SK-N-SH (cell line): ENCODE results near the gene CHFR. TPM values are rescaled to one million over a fixed set of nuclear protein-coding genes. Genes with fewer than 3 reads are reported as not detected.

Source experiments
- CTCF ChIA-PET: fragments of 300-600, 350-600 bp; formaldehyde crosslinking; extraction: SDS; loops from one replicate; lab custom pipeline; 2021; lab: Yijun Ruan, JAX
- POLR2A ChIA-PET: fragments of 350-600 bp; sonication (Branson Sonifier 250); formaldehyde crosslinking; extraction: SDS; loops from one replicate; lab custom pipeline; 2020; ENCODE audit warnings: antibody characterized with exemption, inconsistent platforms; lab: Yijun Ruan, JAX
- DNase-seq: peaks from one replicate; pipeline ENCODE4 v3.0.0; 2012
- H2AFZ ChIP-seq: fragments of 200-600 bp; sonication (generic); 2 replicates; pipeline ENCODE4 v1.8.1; 2016; ENCODE audit warnings: antibody characterized with exemption, mild to moderate bottlenecking, low read depth
- H3F3A ChIP-seq: fragments of 200-600 bp; sonication (generic); replicated peaks from 2 replicates; pipeline ENCODE3; 2016; ENCODE audit warnings: antibody characterized with exemption, mild to moderate bottlenecking; ENCODE audit not compliant: insufficient read depth
- H3K27ac ChIP-seq, 2 experiments: fragments of 200-500 bp in 1 of 2; fragments of 200-600 bp in 1 of 2; sonication (Bioruptor generic) in 1 of 2; sonication (generic), shearing (Covaris generic) in 1 of 2; 2 replicates each; pipeline versions ENCODE4 v1.5.1 to v1.6.1; 2014 to 2016; ENCODE audit warnings: low read depth in 2 of 2, inconsistent platforms in 1 of 2, low read length in 1 of 2, mild to moderate bottlenecking in 1 of 2, mixed read lengths in 1 of 2
- H3K27me3 ChIP-seq: fragments of 200-600 bp; sonication (generic), shearing (Covaris generic); 2 replicates; pipeline ENCODE4 v1.6.1; 2016; ENCODE audit warnings: mixed run types; ENCODE audit not compliant: insufficient read depth
- H3K36me3 ChIP-seq, 2 experiments: fragments of 200-500 bp in 1 of 2; fragments of 200-600 bp in 1 of 2; sonication (Bioruptor generic) in 1 of 2; sonication (generic) in 1 of 2; replicated peaks in 1 of 2; 2 replicates each; pipeline versions ENCODE3 to v1.5.1; 2014 to 2016; ENCODE audit warnings: low read length in 1 of 2, mild to moderate bottlenecking in 1 of 2; ENCODE audit not compliant: insufficient read depth in 2 of 2, control insufficient read depth in 1 of 2
- H3K4me1 ChIP-seq, 2 experiments: fragments of 200-500 bp in 1 of 2; fragments of 200-600 bp in 1 of 2; sonication (Bioruptor generic) in 1 of 2; sonication (generic), shearing (Covaris generic) in 1 of 2; 2 replicates each; pipeline versions ENCODE4 v1.5.1 to v1.6.1; 2014 to 2016; ENCODE audit warnings: low read depth in 1 of 2, low read length in 1 of 2, mixed run types in 1 of 2; ENCODE audit not compliant: insufficient read depth in 2 of 2, control insufficient read depth in 1 of 2
- H3K4me2 ChIP-seq: fragments of 200-600 bp; sonication (generic), shearing (Covaris generic); 2 replicates; pipeline ENCODE4 v1.6.1; 2017; ENCODE audit warnings: mixed run types
- H3K4me3 ChIP-seq, 2 experiments: fragments of 200-500 bp in 1 of 2; fragments of 200-600 bp in 1 of 2; sonication (Bioruptor generic) in 1 of 2; sonication (generic), shearing (Covaris generic) in 1 of 2; 2 replicates each; pipeline versions ENCODE4 v1.5.1 to v1.8.1; 2014 to 2016; ENCODE audit warnings: low read depth in 2 of 2, inconsistent platforms in 1 of 2, low read length in 1 of 2, mild to moderate bottlenecking in 1 of 2, mixed read lengths in 1 of 2, moderate library complexity in 1 of 2
- H3K79me2 ChIP-seq: fragments of 200-600 bp; sonication (generic); 2 replicates; pipeline ENCODE4 v1.8.1; 2017; ENCODE audit warnings: mild to moderate bottlenecking; ENCODE audit not compliant: insufficient read depth
- H3K9ac ChIP-seq: fragments of 200-600 bp; sonication (generic); 2 replicates; pipeline ENCODE4 v1.6.1; 2017; ENCODE audit warnings: mixed run types
- H3K9me2 ChIP-seq: fragments of 200-600 bp; sonication (generic); 2 replicates; pipeline ENCODE4 v1.6.1; 2017; ENCODE audit warnings: mixed run types
- H3K9me3 ChIP-seq: fragments of 200-600 bp; sonication (generic); 2 replicates; pipeline ENCODE4 v1.6.1; 2017; ENCODE audit warnings: mixed run types, mild to moderate bottlenecking, moderate library complexity
- H4K20me1 ChIP-seq: fragments of 200-600 bp; sonication (generic); 2 replicates; pipeline ENCODE4 v1.6.1; 2017; ENCODE audit warnings: mild to moderate bottlenecking, mixed run types; ENCODE audit not compliant: insufficient read depth
- CHD2 ChIP-seq: fragments of 150-350 bp; IDR thresholded peaks from 2 replicates; pipeline ENCODE4 v1.6.1; 2018; ENCODE audit warnings: low read length; ENCODE audit not compliant: partially characterized antibody
- EZH2phosphoT487 ChIP-seq: fragments of 200-600 bp; sonication (generic); IDR thresholded peaks from 2 replicates; pipeline ENCODE4 v1.6.1; 2017; ENCODE audit warnings: low read depth, mixed run types, mild to moderate bottlenecking, antibody characterized with exemption, moderate library complexity, borderline replicate concordance
- FOSL2 ChIP-seq: IDR thresholded peaks from 2 replicates; pipeline ENCODE4 v1.4.0; 2012; ENCODE audit warnings: low read depth, mild to moderate bottlenecking, moderate library complexity, borderline replicate concordance
- FOXJ3 ChIP-seq: sonication (generic); formaldehyde crosslinking; IDR thresholded peaks from 2 replicates; pipeline ENCODE4 v1.5.1; 2020; ENCODE audit warnings: mild to moderate bottlenecking, missing genetic modification reagents
- FOXM1 ChIP-seq: IDR thresholded peaks from 2 replicates; pipeline ENCODE4 v1.4.0; 2012; ENCODE audit warnings: low read depth, mild to moderate bottlenecking
- GABPA ChIP-seq: IDR thresholded peaks from 2 replicates; pipeline ENCODE4 v1.4.0; 2012; ENCODE audit warnings: low read depth, mild to moderate bottlenecking
- IRF3 ChIP-seq: fragments of 150-350 bp; IDR thresholded peaks from 2 replicates; pipeline ENCODE4 v1.6.1; 2016; ENCODE audit warnings: mild to moderate bottlenecking, low read depth, low read length
- MAX ChIP-seq: IDR thresholded peaks from 2 replicates; pipeline ENCODE4 v1.4.0; 2012; ENCODE audit warnings: low read depth
- NFIC ChIP-seq: IDR thresholded peaks from 2 replicates; pipeline ENCODE4 v1.4.0; 2012; ENCODE audit warnings: borderline replicate concordance
- PBX3 ChIP-seq: IDR thresholded peaks from 2 replicates; pipeline ENCODE4; 2012
- POLR2AphosphoS5 ChIP-seq: IDR thresholded peaks from 2 replicates; pipeline ENCODE4 v1.6.1; 2012; ENCODE audit warnings: low read depth, low read length
- RAD21 ChIP-seq: IDR thresholded peaks from 2 replicates; pipeline ENCODE4 v1.6.1; 2012; ENCODE audit warnings: mild to moderate bottlenecking, low read length
- RCOR1 ChIP-seq: fragments of 150-350 bp; IDR thresholded peaks from 2 replicates; pipeline ENCODE4 v1.6.1; 2017; ENCODE audit warnings: antibody characterized with exemption, low read length
- RFX5 ChIP-seq: IDR thresholded peaks from 2 replicates; pipeline ENCODE4 v1.6.1; 2012; ENCODE audit warnings: mild to moderate bottlenecking, improper control_type of control experiment, low read length
- SIN3A ChIP-seq: IDR thresholded peaks from 2 replicates; pipeline ENCODE4 v1.6.1; 2012; ENCODE audit warnings: low read depth, mild to moderate bottlenecking, low read length, moderate library complexity, borderline replicate concordance
- SMC3 ChIP-seq: IDR thresholded peaks from 2 replicates; pipeline ENCODE4 v1.6.1; 2012; ENCODE audit warnings: low read depth, low read length, improper control_type of control experiment
- TAF1 ChIP-seq: IDR thresholded peaks from 2 replicates; pipeline ENCODE4 v1.6.1; 2012; ENCODE audit warnings: low read depth, mild to moderate bottlenecking, low read length, moderate library complexity, borderline replicate concordance
- TCF12 ChIP-seq: IDR thresholded peaks from 2 replicates; pipeline ENCODE4 v1.4.0; 2012
- TEAD4 ChIP-seq: IDR thresholded peaks from 2 replicates; pipeline ENCODE4 v1.4.0; 2012; ENCODE audit warnings: mild to moderate bottlenecking, borderline replicate concordance; ENCODE audit not compliant: insufficient read depth
- USF1 ChIP-seq: IDR thresholded peaks from 2 replicates; pipeline ENCODE4 v1.4.0; 2012; ENCODE audit warnings: low read depth, borderline replicate concordance
- YY1 ChIP-seq: IDR thresholded peaks from 2 replicates; pipeline ENCODE4 v1.4.0; 2012; ENCODE audit warnings: low read depth, mild to moderate bottlenecking
- WGBS: methylation state at CpG from one replicate; pipeline ENCODE4 v1.1.6; 2017; ENCODE audit warnings: low lambda C conversion rate; 5-methylcytosine and 5-hydroxymethylcytosine counted together
- polyA plus RNA-seq, 3 experiments: library from polyadenylated mRNA; depleted of rRNA; stranded (reverse); fragments of >200 nt; gene quantifications; 2 replicates each; pipeline ENCODE4 v1.2.3, GENCODE V29; 2012

CHFR gene
- polyA plus RNA-seq, 1 of the 3 experiments (the other 2 are of a cell fraction), result 31.6 TPM

- no peaks in the 10 kb centered on the region for H3K9me3 ChIP-seq
- H3K4me2 ChIP-seq, result no peak overlapping the region
- no peak overlapping the region for H3K27ac ChIP-seq
- H2AFZ ChIP-seq, result no peak overlapping the region
- TF ChIP-seq USF1 (no peak), MAX (no peak), TEAD4 (no peak), PBX3 (no peak), NFIC (no peak), FOXM1 (no peak)
- no peaks in the 10 kb centered on the region for H3F3A ChIP-seq
- 0 out of 2 replicates have a peak, but pooled peaks cover 2% of the 10 kb centered on the region for H3K79me2 ChIP-seq
- no peaks in the 10 kb centered on the region for H4K20me1 ChIP-seq
- ChIA-PET POLR2A (no interaction called here), CTCF (interaction anchor here (0.8 kb wide), 1 partner anchor 15 kb away, joined by 3 read pairs; no protein-coding TSS in a partner anchor)
- no peaks in the 10 kb centered on the region for H3K9me2 ChIP-seq
- WGBS, result 96% methylated on average over 12 of the region's 13 CpGs
- H3K4me1 ChIP-seq, result no peaks in the 10 kb centered on the region
- H3K4me3 ChIP-seq, result no peak overlapping the region
- H3K27me3 ChIP-seq, result no peaks in the 10 kb centered on the region
- peaks cover 25 to 53% of the 10 kb centered on the region in 2 experiments for H3K36me3 ChIP-seq
- no peak for DNase-seq
- H3K9ac ChIP-seq, result no peak overlapping the region
Observed at GRCh38 chr12:132848521-132848920, 38.9 kb downstream of the CHFR start.

- H3K4me2 ChIP-seq, result no peak overlapping the region
- TF ChIP-seq RFX5 (no peak), MAX (no peak), FOXJ3 (CRISPR knock-in tag) (no peak), FOXM1 (no peak), POLR2AphosphoS5 (no peak), RCOR1 (no peak), TCF12 (no peak), SMC3 (no peak), IRF3 (no peak), USF1 (no peak), SIN3A (no peak), TAF1 (no peak), GABPA (no peak), YY1 (no peak), EZH2phosphoT487 (no peak), RAD21 (no peak), CHD2 (no peak), FOSL2 (no peak)
- H3K27ac ChIP-seq, result no peak overlapping the region
- H3K9me2 ChIP-seq, result no peaks in the 10 kb centered on the region
- DNase-seq, result no peak
- H3K79me2 ChIP-seq, result 0 out of 2 replicates have a peak, but pooled peaks cover 2% of the 10 kb centered on the region
- H3K27me3 ChIP-seq, result no peaks in the 10 kb centered on the region
- no peak overlapping the region for H2AFZ ChIP-seq
- no peaks in the 10 kb centered on the region for H4K20me1 ChIP-seq
- H3K4me1 ChIP-seq, result no peaks in the 10 kb centered on the region
- WGBS, result 92% methylated on average over 30 of the region's 30 CpGs
- ChIA-PET CTCF (interaction anchor here (0.6 kb wide), 1 partner anchor 11 kb away, joined by 3 read pairs; no protein-coding TSS in a partner anchor), POLR2A (no interaction called here)
- peaks cover 25 to 48% of the 10 kb centered on the region in 2 experiments for H3K36me3 ChIP-seq
- no peaks in the 10 kb centered on the region for H3K9me3 ChIP-seq
- H3K9ac ChIP-seq, result no peak overlapping the region
- H3F3A ChIP-seq, result no peaks in the 10 kb centered on the region
- H3K4me3 ChIP-seq, result no peak overlapping the region
Observed at GRCh38 chr12:132847363-132848356, 39.7 kb downstream of the CHFR start.
